HUES6 (cell line): Measurements from ENCODE around the gene TLK1.

Source experiments
- H3K27ac ChIP-seq: 2 replicates; pipeline ENCODE4 v1.7.0; 2013; ENCODE audit warnings: low read depth, mild to moderate bottlenecking, low read length, inconsistent platforms
- H3K27me3 ChIP-seq: 2 replicates; pipeline ENCODE4 v1.6.1; 2013; ENCODE audit warnings: low read length; ENCODE audit not compliant: control insufficient read depth, insufficient read depth
- H3K36me3 ChIP-seq: 2 replicates; pipeline ENCODE4 v1.6.1; 2013; ENCODE audit warnings: low read length; ENCODE audit not compliant: control insufficient read depth, insufficient read depth
- H3K4me1 ChIP-seq: 2 replicates; pipeline ENCODE4 v1.6.1; 2013; ENCODE audit warnings: low read length; ENCODE audit not compliant: control insufficient read depth, insufficient read depth
- H3K4me3 ChIP-seq: 2 replicates; pipeline ENCODE4 v1.5.1; 2013; ENCODE audit warnings: low read depth, low read length
- H3K9ac ChIP-seq: one replicate; pipeline ENCODE4 v1.6.1; 2013; ENCODE audit warnings: mild to moderate bottlenecking, low read length
- H3K9me3 ChIP-seq: 2 replicates; pipeline ENCODE4 v1.6.1; 2013; ENCODE audit warnings: low read depth, low read length; ENCODE audit not compliant: control insufficient read depth, insufficient read depth

The TLK1 gene

DNA sequence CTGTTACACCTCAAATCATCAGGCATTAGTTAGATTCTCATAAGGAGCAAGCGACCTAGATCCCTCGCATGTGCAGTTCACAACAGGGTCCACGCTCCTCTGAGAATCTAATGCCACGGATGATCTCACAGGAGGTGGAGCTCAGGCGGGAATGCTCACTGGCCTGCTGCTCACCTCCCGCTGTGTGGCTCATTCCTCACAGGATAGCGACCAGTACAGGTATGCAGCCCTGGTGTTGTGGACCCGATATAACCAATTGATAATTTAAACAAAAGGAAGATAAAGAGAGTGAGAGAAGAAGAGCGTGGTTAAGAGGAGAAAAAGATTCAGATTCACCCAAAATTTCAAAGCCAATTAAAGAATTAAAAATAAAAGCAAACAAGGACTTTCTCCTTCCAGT, 20.8 kb downstream of the TLK1 start:
- H3K9me3 ChIP-seq, result no peaks in the 10 kb centered on the region
- peak overlapping the region; percentile 15; the same call in 1 of the 2 replicates for H3K27ac ChIP-seq
- H3K4me3 ChIP-seq, result no peak overlapping the region
- H3K9ac ChIP-seq, result no peak overlapping the region
- H3K4me1 ChIP-seq, result peaks cover 35% of the 10 kb centered on the region
- H3K27me3 ChIP-seq, result no peaks in the 10 kb centered on the region
- H3K36me3 ChIP-seq, result no peaks in the 10 kb centered on the region

DNA sequence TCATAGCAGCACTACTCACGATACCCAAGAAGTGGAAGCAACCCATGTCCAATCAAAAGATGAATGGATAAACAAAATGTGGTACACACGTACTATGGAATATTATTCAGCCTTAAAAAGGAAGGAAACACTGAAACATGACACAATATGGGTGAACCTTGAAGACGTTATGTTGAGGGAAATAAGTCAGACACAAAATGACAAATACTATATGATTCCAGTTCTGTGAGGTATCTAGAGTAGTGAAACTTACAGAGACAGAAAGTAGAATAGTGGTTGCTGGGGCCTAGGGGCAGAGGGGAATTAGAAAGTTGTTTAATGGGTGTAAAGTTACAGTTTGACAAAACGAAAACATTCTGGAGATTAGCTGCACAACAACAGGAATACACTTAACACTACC, 24.7 kb downstream of the TLK1 start:
- Histone ChIP-seq H3K4me1 (peaks cover 35% of the 10 kb centered on the region), H3K27ac (no peak overlapping the region), H3K9me3 (no peaks in the 10 kb centered on the region), H3K9ac (no peak overlapping the region), H3K27me3 (no peaks in the 10 kb centered on the region), H3K4me3 (no peak overlapping the region), H3K36me3 (no peaks in the 10 kb centered on the region)

DNA sequence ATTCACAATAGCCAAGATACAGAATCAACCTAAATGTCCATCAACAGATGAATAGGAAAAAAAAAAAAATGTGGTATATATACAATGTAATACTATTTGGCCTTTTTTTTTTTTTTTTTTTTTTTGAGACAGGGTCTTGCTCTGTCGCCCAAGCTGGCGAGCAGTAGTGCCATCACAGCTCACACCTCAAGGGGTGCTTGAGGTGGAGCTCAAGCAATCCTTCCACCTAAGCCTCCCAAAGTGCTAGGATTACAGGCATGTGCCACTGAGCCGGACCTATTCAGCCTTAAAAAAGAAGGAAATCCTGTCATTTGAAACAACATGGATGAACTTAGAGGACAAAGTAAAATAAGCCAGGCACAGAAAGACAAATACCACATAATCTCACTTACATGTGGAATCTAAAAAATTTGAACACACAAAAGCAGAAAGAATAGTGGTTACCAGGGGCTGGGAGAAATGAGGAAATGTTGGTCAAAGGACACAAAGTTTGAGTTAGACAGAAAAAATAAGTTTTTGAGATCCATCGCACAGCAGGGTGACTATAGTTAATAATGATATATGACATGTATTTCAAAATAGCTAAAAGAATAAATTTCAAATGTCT, 26.0 kb downstream of the TLK1 start:
- H3K4me1 ChIP-seq, result peaks cover 22% of the 10 kb centered on the region
- H3K27me3 ChIP-seq, result no peaks in the 10 kb centered on the region
- no peaks in the 10 kb centered on the region for H3K9me3 ChIP-seq
- no peaks in the 10 kb centered on the region for H3K36me3 ChIP-seq
- H3K9ac ChIP-seq, result no peak overlapping the region
- H3K4me3 ChIP-seq, result no peak overlapping the region
- H3K27ac ChIP-seq, result no peak overlapping the region

DNA sequence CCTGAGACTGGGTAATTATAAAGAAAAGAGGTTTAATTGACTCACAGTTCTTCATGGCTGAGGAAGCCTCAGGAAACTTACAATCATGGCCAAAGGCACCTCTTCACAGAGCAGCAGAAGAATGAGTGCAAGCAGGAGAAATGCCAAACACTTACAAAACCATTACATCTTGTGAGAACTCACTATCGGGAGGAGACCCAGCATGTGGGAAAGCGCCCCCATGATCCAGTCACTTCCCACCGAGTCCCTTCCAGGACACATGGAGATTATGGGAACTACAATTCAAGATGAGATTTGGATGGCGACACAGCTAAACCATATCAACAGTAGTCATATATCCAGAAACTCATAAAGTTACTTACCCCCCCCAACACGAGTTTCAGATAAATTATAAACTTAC, 28.6 kb downstream of the TLK1 start:
- no peak overlapping the region for H3K9ac ChIP-seq
- no peak overlapping the region for H3K27ac ChIP-seq

DNA sequence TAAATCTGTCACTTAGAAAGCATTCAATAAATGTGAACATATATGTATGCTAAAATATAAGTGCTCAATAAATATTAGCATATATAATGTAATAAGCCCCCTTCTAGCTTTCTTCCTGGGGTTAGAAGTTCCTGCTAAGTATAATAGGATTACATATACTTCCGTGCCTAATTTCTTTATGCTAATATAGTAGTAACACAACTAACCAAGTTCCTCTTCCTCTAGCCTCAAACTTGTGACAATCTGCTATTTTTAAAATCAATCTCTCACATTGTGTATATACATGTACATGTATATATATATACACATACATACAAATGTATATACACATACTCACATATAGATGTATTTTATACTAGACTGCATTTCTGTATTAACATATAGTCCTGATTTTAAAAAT, 32.2 kb downstream of the TLK1 start:
- Histone ChIP-seq H3K27me3 (no peaks in the 10 kb centered on the region), H3K36me3 (no peaks in the 10 kb centered on the region), H3K9ac (no peak overlapping the region), H3K9me3 (no peaks in the 10 kb centered on the region), H3K27ac (no peak overlapping the region), H3K4me3 (no peak overlapping the region), H3K4me1 (peaks cover 11% of the 10 kb centered on the region)

More for the DNA sequence above, 28.6 kb downstream of the TLK1 start:
- Histone ChIP-seq H3K27me3 (no peaks in the 10 kb centered on the region), H3K4me3 (no peak overlapping the region), H3K36me3 (no peaks in the 10 kb centered on the region), H3K9me3 (no peaks in the 10 kb centered on the region), H3K4me1 (peaks cover 15% of the 10 kb centered on the region)

DNA sequence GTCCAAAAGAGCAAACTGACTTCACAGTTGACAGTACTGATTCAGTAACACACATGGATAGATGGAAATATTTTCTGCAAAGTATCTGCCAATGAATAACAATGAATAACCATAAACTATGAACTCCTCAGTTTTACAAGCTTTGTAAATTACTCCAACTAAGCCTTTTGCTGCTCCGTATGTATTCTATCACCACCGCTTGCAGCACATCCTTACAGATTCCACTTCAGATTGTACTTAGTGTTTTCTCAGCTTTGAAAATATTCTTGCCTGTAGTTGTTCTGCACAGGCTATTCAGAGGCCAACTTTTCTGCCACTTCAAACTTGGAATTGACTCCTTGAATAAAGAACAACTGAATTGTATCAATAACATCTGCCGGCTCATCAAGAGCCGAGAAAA, 36.2 kb downstream of the TLK1 start:
- Histone ChIP-seq H3K4me1 (no peaks in the 10 kb centered on the region), H3K27ac (no peak overlapping the region), H3K9ac (no peak overlapping the region), H3K9me3 (no peaks in the 10 kb centered on the region), H3K27me3 (no peaks in the 10 kb centered on the region), H3K4me3 (no peak overlapping the region), H3K36me3 (no peaks in the 10 kb centered on the region)

DNA sequence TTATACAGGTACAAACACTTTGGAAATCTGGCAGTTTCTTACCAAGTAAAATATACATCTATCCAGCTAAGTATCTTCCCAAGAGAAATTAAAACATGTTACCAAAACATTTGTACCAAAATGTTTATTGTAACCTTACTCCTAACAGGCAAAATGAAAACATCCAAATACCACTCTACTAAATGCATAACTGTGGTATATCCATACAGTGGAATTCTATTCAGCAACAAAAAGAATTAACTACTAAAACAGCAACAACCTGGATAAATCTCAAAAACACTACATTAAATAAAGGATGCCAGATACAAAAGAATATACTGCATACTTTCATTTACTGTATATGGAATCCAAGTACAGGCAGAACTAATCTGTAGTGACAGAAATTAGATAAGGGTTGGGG, 51.1 kb downstream of the TLK1 start:
- Histone ChIP-seq H3K36me3 (peaks cover 11% of the 10 kb centered on the region), H3K9ac (no peak overlapping the region), H3K9me3 (no peaks in the 10 kb centered on the region), H3K4me3 (no peak overlapping the region), H3K27me3 (no peaks in the 10 kb centered on the region), H3K27ac (no peak overlapping the region), H3K4me1 (no peaks in the 10 kb centered on the region)

DNA sequence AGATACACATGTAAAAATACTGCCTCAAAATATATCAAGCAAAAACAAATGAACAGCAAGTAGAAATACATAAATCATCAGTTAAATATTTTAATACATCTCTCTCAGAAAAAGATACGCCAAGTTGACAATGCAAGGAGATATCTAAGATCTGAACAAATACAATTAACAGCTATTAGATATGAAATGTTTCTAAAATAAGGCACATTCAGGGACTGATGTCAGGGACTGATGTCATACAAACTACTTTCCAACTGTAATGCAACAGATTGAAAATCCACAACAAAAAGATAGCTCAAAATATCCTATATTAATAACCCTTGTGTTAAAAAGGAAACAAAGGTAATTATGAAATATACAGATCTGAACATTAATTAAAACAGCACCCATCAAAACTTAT, 51.7 kb downstream of the TLK1 start:
- Histone ChIP-seq H3K27me3 (no peaks in the 10 kb centered on the region), H3K36me3 (peaks cover 8% of the 10 kb centered on the region), H3K4me3 (no peak overlapping the region), H3K27ac (no peak overlapping the region), H3K9me3 (no peaks in the 10 kb centered on the region), H3K9ac (no peak overlapping the region), H3K4me1 (no peaks in the 10 kb centered on the region)

DNA sequence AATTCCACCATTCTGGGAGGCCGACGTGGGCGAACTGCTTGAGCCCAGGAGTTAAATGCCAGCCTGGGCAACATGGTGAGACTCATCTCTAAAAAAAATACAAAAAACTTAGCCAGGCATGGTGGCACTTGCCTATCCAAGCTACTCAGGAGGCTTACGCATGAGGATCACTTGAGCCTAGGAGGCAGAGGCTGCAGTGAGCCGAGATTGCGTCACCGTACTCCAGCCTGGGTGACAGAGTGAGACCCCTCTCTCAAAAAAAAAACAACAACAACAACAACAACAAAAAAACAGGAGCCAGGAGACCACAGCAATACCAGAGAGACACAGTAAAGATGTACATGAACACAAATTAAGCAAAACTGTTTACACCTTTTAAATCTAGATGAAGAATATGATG, 52.9 kb downstream of the TLK1 start:
- no peak overlapping the region for H3K4me3 ChIP-seq
- H3K27ac ChIP-seq, result no peak overlapping the region
- H3K9me3 ChIP-seq, result no peaks in the 10 kb centered on the region
- peaks cover 3% of the 10 kb centered on the region; the same call in 1 of the 2 replicates for H3K36me3 ChIP-seq
- no peaks in the 10 kb centered on the region for H3K27me3 ChIP-seq
- H3K9ac ChIP-seq, result no peak overlapping the region
- no peaks in the 10 kb centered on the region for H3K4me1 ChIP-seq

DNA sequence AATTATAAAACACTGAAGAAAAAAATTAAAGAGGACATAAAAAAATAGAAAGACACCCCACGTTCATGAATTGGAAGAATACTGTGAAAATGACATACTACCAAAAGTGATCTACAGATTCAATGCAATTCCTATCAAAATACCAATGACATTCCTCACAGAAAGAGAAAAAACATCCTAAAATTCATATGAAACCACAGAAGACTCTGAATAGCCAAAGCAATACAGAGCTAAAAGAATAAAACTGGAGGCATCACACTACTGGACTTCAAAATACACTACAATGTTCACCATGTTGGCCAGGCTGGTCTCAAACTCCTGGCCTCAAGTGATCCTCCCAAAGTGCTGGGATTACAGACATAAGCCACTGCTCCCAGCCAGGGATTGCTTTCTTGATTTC, 56.3 kb downstream of the TLK1 start:
- Histone ChIP-seq H3K9me3 (peaks cover 9% of the 10 kb centered on the region), H3K4me1 (no peaks in the 10 kb centered on the region), H3K27me3 (no peaks in the 10 kb centered on the region), H3K36me3 (peaks cover 12% of the 10 kb centered on the region; the same call in 1 of the 2 replicates), H3K27ac (no peak overlapping the region), H3K9ac (no peak overlapping the region), H3K4me3 (no peak overlapping the region)

DNA sequence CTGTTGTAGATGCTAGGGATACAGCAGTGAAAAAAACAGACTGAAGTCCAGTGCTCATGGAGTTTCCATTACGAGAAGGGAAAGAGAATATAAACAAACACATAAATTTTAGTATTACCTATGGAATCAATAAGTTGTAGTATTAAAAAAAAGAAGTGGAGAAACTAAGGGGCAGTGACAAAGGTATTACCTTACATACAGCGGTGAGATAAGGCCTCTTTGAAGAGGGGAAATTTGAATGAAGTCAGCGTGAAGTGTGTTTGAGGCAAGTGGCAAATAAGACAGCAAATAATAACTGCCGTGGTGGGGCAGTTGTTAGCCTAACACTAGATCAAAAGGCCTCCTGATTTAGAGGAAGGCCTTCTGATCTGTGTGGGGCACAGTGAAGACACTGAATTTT, 57.9 kb downstream of the TLK1 start:
- Histone ChIP-seq H3K27ac (no peak overlapping the region), H3K27me3 (no peaks in the 10 kb centered on the region), H3K4me3 (no peak overlapping the region), H3K4me1 (no peaks in the 10 kb centered on the region), H3K9ac (no peak overlapping the region), H3K36me3 (peaks cover 12% of the 10 kb centered on the region; the same call in 1 of the 2 replicates), H3K9me3 (peaks cover 13% of the 10 kb centered on the region)

DNA sequence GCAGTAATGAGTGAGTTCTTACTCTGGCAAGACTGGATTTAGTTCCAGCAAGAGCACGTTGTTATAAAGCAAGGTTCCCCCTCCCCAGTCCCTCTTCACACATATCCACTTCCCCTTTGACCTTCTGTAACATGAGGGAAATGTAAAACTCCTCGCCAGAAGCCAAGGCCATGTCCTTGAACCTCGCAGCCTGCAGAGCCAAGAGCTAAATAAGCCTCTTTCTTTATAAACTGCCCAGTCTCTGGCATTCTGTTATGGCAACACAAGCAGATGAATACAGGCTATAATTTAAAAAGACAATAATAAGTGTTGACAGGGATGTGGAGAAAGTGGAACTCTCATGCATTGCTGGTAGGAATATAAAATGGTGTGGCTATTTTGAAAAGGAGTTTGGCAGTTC, 60.3 kb downstream of the TLK1 start:
- Histone ChIP-seq H3K9me3 (peaks cover 13% of the 10 kb centered on the region), H3K27ac (no peak overlapping the region), H3K4me3 (no peak overlapping the region), H3K9ac (no peak overlapping the region), H3K36me3 (peaks cover 9% of the 10 kb centered on the region; the same call in 1 of the 2 replicates), H3K27me3 (no peaks in the 10 kb centered on the region), H3K4me1 (no peaks in the 10 kb centered on the region)
